HG02870 (cell line): ENCODE results near the gene NOL8.

Experiments used
- ATAC-seq: cut with Tn5 transposase; IDR thresholded peaks from one replicate; pipeline ENCODE4 v1.9.1; 2021; ENCODE audit warnings: mild to moderate bottlenecking, moderate library complexity; ENCODE audit not compliant: unreplicated experiment

NOL8 gene

GRCh38 chr9:92325269-92325990, at the start of gene NOL8, which contains the start of gene CENPP:
Gene NOL8, minus strand, starts transcription at chr9:92325350. Its CDS starts 1,189 bp downstream, at chr9:92324161.
Gene CENPP, plus strand, starts transcription at chr9:92325953.
- peak; percentile 87 for ATAC-seq

DNA sequence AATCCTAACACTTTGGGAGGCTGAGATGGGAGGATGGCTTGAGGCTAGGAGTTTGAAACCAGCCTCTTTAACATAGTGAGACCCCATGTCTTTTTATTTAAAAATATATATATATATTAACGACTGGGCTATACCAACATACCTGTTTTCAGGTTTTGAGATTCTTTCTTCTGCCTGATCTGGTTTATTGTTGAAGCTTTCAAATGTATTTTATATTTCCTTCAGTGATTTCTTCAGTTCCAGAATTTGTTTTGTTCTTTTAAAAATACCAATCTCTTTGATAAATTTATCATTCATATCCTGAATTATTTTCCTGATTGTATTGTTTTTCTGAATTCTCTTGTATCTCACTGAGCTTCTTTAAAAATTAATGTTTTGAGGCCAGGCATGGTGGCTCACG, 48.0 kb upstream of the NOL8 start:
- ATAC-seq: no peak

- no peak for ATAC-seq
Observed at GRCh38 chr9:92369075-92369474, 43.9 kb upstream of the NOL8 start.

- ATAC-seq: no peak
Observed at GRCh38 chr9:92360083-92360482, 34.9 kb upstream of the NOL8 start.

- ATAC-seq: no peak
Observed at GRCh38 chr9:92359394-92359995, 34.3 kb upstream of the NOL8 start.

DNA sequence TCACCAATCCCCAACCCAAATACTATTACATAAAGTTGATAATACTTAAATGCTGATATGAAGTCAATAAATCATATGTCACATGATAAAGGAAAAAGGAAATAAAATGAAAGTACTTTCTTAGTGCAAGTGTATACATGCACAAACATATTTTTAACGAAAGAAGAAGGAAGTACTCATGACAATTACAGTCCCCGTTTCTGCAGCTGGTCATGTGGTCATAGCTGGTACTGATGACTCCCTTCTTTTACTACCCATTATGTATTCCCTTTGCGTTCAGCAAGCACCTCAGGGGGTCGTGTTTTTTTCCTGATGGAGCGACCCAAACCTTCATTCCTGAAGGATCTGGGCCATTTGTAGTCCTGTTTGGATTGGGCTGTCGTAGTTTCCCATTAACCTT, 27.9 kb upstream of the NOL8 start:
- no peak for ATAC-seq

DNA sequence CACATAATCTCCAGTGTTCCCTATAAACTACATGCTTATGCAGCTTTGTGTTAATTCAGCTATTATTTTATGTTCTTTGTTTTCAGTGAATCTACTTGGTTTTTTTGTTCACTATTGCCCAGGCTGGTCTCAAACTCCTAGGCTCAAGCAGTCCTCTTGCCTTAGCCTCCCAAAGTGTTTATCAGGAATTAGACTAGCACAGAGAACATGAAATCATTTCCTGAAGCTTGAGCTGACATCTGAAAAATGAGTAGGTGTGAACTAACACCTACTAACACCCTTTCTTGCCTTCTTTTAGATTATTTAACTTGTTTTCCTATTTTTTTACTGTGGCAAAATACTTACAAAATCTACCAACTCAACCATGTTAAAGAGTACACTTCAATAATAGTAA, 25.6 kb upstream of the NOL8 start:
- no peak for ATAC-seq

DNA sequence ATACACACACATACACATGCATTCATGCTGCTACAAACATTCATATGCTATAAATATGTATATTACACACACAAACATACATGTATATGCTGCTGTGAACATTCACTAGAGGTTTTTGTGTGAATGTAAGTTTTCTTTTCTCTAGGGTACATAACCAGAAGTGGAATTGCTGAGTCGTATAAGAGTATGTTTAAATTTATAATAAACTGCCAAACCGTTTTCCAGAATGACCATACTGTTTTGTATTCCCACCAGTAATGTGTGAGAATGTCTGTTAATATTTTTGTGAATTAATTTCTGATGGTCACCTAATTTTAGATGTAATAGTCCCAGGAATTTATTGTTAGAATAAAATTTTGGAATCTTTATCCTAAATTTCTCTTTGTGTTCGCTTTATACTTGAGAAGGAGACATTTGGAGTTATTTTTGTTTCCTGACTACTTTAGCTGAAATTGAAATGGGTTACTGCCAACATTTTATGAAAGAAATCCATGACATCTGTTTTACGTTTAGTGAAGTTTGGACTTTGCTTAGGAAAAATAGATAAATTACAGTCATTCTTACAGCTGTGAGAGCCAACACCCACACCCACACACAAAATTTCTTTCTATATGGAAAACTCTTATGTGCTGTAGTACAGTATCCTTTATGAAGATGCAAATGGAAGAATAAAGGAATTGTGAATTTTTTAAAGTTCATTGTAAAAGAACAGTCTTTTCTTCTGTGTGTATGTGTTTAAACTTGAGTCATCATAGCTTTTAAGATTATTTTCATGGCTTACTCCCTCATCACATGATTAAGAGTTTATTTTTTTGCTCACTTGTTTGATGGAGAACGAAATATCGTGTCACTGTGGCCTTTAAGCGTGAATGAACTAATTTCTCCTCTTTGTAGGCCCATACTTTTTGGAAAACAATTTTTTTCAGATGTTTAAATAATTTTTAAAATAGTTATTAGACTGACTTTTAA, 24.9 kb upstream of the NOL8 start:
- no peak for ATAC-seq

- no peak for ATAC-seq
Observed at GRCh38 chr9:92345582-92345981, 20.4 kb upstream of the NOL8 start.

GRCh38 chr9:92342825-92343488, 17.8 kb upstream of the NOL8 start:
- no peak for ATAC-seq

DNA sequence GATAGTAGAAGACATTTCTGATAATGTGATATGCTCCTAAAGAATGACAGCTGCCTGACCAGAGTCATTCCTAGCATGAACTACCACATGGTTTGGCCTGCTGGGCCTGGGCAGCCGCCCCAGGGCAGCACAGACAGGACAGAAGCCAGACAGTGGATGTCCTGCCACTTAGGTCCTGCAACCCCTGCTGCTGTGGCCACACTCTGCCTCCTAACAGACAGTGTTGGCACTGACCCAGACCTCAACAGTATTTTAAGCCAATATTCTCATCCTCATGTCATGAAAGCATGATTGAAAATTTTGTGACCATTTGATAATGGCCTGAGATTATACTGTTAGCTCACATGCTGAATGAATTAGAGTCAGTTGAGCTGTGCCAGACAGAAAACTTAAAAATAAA, 16.4 kb upstream of the NOL8 start:
- ATAC-seq: no peak

GRCh38 chr9:92333282-92333634, 8.1 kb upstream of the NOL8 start:
- no peak for ATAC-seq

DNA sequence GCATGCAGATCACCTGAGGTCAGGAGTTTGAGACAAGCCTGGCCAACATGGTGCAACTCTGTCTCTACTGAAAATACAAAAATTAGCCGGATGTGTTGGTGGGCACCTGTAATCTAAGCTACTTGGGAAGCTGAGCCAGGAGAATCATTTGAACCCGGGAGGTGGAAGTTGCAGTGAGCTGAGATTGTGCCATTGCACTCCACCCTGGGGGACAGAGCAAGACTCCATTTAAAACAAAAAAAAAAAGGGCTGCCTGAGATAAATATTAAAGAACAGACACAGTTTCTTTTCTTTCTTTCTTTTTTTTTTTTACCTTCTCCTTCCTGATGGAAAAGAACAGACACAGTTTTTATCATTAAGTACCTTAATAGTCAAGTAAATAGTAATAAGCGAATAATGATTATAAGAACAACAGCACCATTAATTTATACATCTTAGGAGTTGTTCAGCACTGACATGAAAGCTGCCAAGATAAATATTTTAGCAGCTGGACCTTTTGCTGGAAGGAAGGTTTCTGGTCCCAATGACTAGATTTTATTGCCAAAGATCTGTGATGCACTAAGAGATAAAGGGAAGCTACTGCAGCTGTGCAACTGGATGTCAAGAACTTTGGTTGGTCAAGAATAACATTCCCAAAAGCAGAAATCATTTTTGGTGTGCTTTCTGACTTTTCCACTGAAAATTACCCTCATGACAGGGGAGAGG, 7.6 kb upstream of the NOL8 start:
- no peak for ATAC-seq

GRCh38 chr9:92328225-92328624, 3.1 kb upstream of the NOL8 start:
- ATAC-seq: no peak

DNA sequence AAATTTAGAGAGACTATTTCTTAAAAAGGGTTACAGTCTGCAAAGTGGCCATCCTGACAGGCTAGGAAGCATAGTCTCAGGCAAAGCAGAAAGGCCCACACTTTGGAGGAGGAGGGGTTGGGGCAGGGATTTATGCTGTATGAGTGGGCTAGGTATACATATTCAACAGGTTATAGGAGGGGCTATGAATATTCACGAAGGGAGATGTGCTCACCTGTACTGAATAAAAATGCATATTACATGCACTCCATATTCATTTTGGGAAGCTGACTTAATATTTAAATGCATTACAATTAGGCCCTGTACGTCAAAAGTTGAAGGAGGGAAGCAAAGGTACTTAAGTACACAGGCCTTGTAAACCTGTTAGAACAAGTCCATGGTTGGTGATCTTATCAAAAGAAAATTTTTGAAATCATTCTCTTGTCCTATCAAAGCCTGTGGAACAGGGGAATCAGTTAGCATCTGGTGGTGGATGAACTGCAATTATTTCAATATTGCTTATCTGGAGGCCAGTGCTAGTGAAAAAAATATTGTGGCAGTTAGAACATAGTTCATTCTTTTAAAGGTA, 2.2 kb upstream of the NOL8 start:
- ATAC-seq: no peak

GRCh38 chr9:92325991-92326500, 896 bp upstream of the NOL8 start:
- peak; percentile 3 for ATAC-seq

GRCh38 chr9:92324889-92325268, 271 bp downstream of the NOL8 start:
- no peak for ATAC-seq

GRCh38 chr9:92324431-92324830, 719 bp downstream of the NOL8 start:
- no peak for ATAC-seq

DNA sequence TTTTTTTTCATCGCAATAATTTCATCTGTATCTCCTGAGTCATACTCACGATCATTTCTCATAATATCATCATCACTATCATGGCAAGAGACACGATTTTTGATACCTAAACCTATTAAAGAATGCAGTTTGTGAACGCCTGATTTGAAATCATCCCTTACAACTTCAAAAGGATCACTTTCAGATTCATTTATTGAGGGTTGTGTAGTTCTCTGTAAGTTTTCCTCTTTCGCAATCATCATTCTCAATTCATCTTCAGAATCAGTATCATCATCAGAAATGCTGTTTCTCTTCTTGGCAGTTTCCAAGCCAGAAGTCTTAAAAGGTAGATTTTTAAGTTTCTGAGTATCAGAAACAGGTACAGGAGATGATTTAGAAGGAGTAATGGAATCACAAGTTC, 9.7 kb downstream of the NOL8 start:
- ATAC-seq: no peak

GRCh38 chr9:92313624-92314012, 11.5 kb downstream of the NOL8 start:
- ATAC-seq: no peak
